CD4-positive, alpha-beta T cell treated with Interleukin-17A for 4 hours (primary cell): ENCODE results near the gene KCNN3.
"Not testable (repeated sequence)": the region's sequence is repeated elsewhere in the genome, so short reads cannot be mapped to it uniquely, and the experiment has no call there.

Experiments used
- DNase-seq: peaks from one replicate; pipeline ENCODE4 v3.0.0-alpha.2; 2020; ENCODE audit warnings: mixed read lengths

The KCNN3 gene

DNA sequence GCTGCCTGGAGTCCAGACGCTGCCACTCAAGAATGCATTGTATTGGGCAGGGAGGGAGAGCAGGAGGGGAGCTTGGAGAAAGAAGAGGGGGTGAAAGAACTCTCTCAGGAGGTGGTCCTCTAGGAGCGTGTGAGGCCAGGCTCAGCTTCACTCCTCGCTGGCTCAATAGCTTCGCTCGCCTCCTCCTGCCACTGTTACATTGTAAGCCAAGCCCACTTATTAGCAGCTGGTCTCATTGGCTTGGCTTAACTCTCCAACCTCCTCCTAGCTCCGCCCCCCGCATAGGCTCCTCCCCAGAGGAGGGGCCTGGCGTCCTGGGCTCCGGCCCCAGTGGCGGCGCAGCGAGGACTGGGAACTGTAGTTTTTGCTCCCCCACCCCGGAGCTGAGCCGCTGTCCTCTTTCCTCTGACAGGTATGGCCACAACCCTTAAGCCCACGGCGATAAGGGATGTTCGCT is at the start of gene KCNN3:
TSS of gene KCNN3 (minus strand) at position 167 of the 457 bp plus-strand sequence. CDS start 317 bp downstream, outside the sequence.
- peak; percentile 81 for DNase-seq

DNA sequence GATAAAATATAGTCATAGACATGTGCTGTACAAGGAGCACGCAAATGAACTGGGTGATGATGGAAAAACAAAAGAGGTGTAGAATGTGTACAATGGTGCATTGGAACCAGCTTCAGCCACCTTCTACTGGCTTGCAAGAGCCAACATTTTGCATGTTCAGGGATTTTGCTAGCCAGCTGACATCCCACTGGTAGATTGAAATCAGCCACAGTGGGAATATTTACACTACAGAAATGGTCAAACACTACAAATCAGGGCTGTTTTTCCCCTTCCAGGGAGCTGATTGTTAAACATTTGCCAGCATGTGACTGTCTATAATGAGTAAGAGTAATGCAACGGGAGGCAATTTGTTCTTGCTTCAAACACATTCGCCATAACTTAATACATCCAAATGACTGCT is 43.2 kb upstream of the KCNN3 start:
- no peak for DNase-seq

- no peak for DNase-seq
Observed at GRCh38 chr1:154912755-154913154, 42.7 kb upstream of the KCNN3 start.

GRCh38 chr1:154911691-154912550 is 41.8 kb upstream of the KCNN3 start:
- no peak for DNase-seq

GRCh38 chr1:154910851-154911250 is 40.8 kb upstream of the KCNN3 start:
- DNase-seq = no peak

- DNase-seq = no peak
Observed at GRCh38 chr1:154908937-154909336, 38.9 kb upstream of the KCNN3 start.

DNA sequence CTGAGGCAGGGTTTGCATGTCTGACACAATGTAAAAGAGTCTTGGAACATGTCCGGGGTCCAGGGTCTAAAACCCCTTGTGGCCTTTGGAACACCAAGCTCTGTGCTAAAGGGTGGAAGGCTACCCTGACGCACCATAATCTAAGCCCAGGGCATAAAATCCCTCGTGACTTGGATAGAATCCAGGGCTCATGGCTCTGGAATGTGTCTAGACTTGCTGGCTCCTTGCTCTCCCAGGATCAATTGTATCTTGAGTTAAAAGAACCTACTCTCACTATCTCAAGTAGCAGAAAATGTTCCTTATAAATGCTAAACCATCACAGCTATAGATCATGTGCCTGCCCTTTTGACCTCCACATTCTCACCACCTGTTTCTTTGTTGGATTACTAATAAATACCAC is 38.0 kb upstream of the KCNN3 start:
- not testable (repeated sequence) for DNase-seq

- peak; percentile 15 for DNase-seq
Observed at GRCh38 chr1:154906621-154907081, 36.6 kb upstream of the KCNN3 start.

DNA sequence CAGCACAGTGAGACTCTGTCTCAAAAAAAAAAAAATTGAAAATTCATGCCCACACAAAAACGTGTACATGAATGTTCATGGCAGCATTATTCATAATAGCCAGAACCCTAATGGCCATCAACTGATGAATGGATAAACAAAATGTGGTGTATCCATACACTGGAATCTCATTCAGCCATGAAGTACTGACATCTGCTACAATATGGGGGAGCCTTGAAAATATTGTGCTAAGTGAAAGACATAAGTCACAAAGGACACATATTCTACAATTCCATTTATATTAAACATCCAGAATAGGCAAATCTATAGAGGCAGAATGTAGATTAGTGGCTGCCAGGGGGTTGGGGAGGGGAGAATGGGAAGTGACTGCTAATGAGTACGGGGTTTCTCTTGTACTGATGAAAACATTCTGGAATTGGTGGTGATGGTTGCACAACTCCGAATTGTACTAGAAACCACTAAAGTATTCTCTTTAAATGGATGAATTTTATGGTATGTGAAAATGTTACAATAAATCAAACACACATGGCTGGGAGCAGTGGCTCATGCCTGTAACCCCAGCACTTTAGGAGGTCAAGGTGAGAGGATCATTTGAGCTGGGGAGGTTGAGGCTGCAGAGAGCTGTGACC is 33.0 kb upstream of the KCNN3 start:
- no peak for DNase-seq

DNA sequence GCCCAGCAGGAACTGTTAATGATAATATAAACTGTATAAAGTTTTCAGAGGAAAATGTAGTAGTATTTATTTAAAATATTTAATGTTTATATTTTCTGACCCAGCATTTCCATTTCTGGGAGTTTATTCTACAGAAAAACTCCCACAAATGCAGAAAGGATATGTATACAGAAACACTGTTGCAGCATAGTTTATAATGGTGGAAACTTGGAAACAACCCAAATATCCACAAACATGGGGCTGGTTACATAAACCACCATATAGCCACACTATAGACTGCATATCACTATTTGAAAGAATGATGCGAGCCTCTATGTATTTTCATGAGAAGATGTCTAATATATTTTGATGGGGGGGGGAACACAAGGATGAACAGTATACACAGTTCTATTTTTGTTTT is 31.5 kb upstream of the KCNN3 start:
- DNase-seq = no peak

- DNase-seq = no peak
Observed at GRCh38 chr1:154899041-154899440, 29.0 kb upstream of the KCNN3 start.

DNA sequence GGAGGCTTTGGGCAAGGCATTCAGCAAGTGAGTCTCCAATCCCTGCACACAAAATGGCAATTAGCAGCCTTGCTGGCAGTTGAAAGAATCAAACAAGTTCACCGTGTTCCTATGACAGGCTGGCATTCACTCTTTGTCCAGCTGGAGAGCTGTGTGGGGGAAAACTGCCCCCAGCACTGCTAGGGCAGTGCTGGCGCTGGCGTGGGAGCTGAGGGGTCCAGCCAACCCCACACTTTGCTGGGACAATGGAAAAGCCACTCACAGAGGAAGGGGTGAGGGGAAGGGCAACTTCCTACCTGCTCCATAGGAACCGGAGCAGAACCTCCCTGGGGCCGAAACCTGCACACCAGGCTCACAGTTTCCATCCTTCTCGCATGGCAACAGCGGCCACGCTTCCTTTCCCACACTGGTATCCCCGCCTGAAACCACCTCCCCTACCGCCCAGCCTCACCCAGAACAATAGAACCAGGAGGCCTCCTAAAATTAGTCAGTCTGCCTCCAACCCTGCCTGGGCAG is 26.7 kb upstream of the KCNN3 start:
- no peak for DNase-seq

DNA sequence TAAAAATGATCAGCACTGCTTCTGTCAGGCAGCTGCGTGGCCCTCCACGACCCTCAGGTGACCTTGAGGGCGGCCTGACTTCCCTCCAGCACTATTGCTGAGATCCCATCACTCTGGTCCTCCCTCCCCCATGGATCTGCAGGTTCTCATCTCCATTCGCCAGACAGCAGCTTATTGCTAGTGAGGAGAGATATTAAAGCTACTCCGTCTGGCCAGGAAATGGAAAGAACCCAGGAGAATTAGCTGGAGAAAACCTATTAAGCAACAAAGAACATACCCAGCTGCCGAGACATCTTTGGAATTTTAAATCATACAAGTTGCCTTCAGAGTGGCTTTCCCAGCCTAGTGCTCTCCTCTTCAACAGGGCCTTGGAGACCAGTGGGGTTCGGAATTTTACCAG is 25.7 kb upstream of the KCNN3 start:
- DNase-seq = no peak

DNA sequence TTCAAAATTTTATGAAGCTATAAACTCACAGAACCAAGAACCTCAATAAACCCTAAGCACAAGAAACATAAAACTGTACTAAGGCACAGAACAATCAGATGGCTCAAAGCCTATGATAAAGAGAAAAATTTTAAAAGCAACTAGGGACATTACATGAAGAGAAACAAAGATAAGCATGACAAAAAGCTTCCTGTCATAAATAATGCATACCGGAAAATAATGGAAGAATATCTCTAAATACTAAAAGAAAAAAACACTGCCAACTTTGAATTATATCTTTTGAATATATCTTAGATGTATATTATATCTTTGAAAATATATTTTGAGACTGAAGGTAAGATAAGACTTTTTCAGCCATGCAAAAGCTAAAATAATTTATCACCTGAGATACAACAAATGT is 21.4 kb upstream of the KCNN3 start:
- no peak for DNase-seq

DNA sequence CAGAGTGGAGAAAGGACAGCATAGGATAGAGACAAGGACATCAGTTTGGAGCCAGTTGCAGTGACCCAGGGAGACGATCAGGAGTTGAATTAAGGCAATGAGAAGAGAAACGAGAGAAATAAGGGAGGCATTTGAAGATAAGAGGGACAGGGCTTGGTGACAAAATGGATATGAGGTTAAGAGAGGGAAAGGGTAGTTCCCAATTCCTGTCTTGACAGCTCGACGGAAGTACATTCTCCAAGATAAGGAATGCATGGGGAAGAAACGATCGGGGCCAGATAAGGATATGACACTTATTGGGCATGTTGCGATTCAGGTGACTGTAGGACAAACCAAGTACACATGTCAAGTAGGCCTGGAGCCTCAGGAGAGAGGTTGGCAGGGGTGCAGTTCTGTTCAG is 18.7 kb upstream of the KCNN3 start:
- DNase-seq = no peak

DNA sequence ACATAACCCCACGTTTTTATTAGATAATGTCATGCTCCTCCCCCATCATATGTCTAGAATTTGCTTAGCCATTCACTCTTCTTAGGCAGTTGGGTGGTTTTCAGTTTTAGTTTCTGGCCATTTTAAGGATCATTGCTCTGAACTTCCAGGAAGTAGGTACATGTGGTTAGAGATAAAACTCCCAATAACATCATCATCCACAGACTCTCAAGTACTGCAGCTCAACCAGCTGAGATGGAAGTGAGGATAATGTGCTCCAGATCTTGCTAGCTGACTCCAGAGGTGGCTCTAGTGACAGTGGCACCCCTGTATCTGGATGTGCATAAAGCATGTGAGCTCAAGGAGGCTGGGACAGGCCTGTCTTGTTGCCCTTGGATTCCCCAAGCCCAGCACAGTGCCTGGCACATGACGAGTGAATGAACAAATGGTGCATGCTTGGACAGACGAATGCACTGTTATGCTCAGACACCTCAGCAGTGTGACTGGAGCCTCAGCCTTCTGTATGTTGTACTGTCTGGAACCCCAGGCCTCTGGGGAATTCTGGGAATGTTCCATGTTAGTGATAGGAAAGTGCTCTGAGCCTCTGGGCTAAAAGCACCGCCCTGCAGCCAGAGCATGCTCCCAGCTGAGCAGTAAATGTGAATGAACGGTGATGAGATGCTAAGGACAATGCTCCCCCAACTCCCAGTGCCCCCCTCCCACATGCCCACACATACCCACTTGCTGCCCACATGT is 16.4 kb upstream of the KCNN3 start:
- no peak for DNase-seq

GRCh38 chr1:154884869-154885701 is 15.0 kb upstream of the KCNN3 start:
- DNase-seq = no peak

GRCh38 chr1:154883919-154884868 is 14.1 kb upstream of the KCNN3 start:
- DNase-seq = no peak

GRCh38 chr1:154881820-154882535 is 11.9 kb upstream of the KCNN3 start:
- DNase-seq = no peak

DNA sequence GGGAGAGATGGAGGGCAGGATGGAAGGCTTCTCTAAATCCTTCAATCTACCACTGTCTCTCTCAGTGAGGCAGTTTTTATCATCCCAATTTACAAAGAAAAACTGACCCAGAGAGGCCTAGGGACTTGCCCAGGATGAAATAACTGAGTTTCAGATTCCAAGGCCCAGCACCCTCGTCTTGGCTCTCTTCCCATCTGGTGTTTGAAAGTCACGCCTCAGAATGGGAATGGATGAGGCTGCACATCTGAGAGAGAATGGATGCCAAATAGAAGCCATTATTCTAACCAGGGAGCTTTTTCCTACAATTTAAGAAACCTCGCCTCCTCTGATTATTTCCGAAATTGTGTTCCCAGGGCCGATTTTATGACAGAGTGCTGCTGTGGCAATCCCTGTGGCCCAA is 10.6 kb upstream of the KCNN3 start:
- DNase-seq = no peak
